Activated CD4-positive, alpha-beta T cell treated with anti-CD3 and anti-CD28 coated beads, Interleukin-2, Interleukin-6, amounts not matched to agents 100 ng/mL and 50 ng/mL, durations not matched to agents 16 hours and 8 hours (primary cell): Measurements from ENCODE around the gene DGCR6L.
A peak's percentile ranks its signal among the peaks of the same experiment; 100 is the strongest.
"Not testable (repeated sequence)": the region's sequence is repeated elsewhere in the genome, so short reads cannot be mapped to it uniquely, and the experiment has no call there.

Experiments
- DNase-seq: peaks from one replicate; pipeline ENCODE4 v3.0.0-alpha.2; 2020

DGCR6L gene

GRCh38 chr22:20308806-20309650, 10.8 kb downstream of the DGCR6L start:
- DNase-seq, result not testable (repeated sequence)

GRCh38 chr22:20307448-20308447, 12.1 kb downstream of the DGCR6L start:
- not testable (repeated sequence) for DNase-seq

- DNase-seq, result not testable (repeated sequence)
Measured at GRCh38 chr22:20306646-20307447, 13.0 kb downstream of the DGCR6L start.

GRCh38 chr22:20305894-20306645, 13.8 kb downstream of the DGCR6L start:
- no peak for DNase-seq

GRCh38 chr22:20305230-20305893, 14.5 kb downstream of the DGCR6L start:
- DNase-seq, result not testable (repeated sequence)

GRCh38 chr22:20304646-20305045, 15.2 kb downstream of the DGCR6L start:
- no peak for DNase-seq

GRCh38 chr22:20303229-20303534, 16.7 kb downstream of the DGCR6L start:
- DNase-seq, result not testable (repeated sequence)

- DNase-seq, result no peak
Measured at GRCh38 chr22:20302438-20303228, 17.2 kb downstream of the DGCR6L start.

GRCh38 chr22:20299746-20300136, 20.1 kb downstream of the DGCR6L start:
- DNase-seq, result peak; percentile 23

- DNase-seq, result peak; percentile 89
Measured at GRCh38 chr22:20298803-20299745, 20.8 kb downstream of the DGCR6L start.

GRCh38 chr22:20298110-20298802, 21.6 kb downstream of the DGCR6L start:
- DNase-seq, result no peak

GRCh38 chr22:20297414-20298109, 22.3 kb downstream of the DGCR6L start:
- DNase-seq, result no peak

GRCh38 chr22:20296598-20296997, 23.3 kb downstream of the DGCR6L start:
- no peak for DNase-seq

- DNase-seq, result no peak
Measured at GRCh38 chr22:20295262-20296064, 24.4 kb downstream of the DGCR6L start.

- no peak for DNase-seq
Measured at GRCh38 chr22:20292673-20293232, 27.1 kb downstream of the DGCR6L start.

- no peak for DNase-seq
Measured at GRCh38 chr22:20292108-20292507, 27.8 kb downstream of the DGCR6L start.

- no peak for DNase-seq
Measured at GRCh38 chr22:20291604-20292063, 28.2 kb downstream of the DGCR6L start.
